GM23248 (cell line): ENCODE results near the gene MARCHF4.

ENCODE experiments used
- EZH2 ChIP-seq: fragments of 200-600 bp; sonication (generic); IDR thresholded peaks from 2 replicates; pipeline ENCODE4 v1.6.1; 2018; ENCODE audit warnings: antibody characterized with exemption, mild to moderate bottlenecking; ENCODE audit not compliant: insufficient read depth, poor library complexity, severe bottlenecking
- EZH2phosphoT487 ChIP-seq: fragments of 200-600 bp; sonication (generic); IDR thresholded peaks from 2 replicates; pipeline ENCODE4 v1.6.1; 2018; ENCODE audit warnings: antibody characterized with exemption, moderate library complexity, mild to moderate bottlenecking, low read depth; ENCODE audit not compliant: insufficient read depth

DNA sequence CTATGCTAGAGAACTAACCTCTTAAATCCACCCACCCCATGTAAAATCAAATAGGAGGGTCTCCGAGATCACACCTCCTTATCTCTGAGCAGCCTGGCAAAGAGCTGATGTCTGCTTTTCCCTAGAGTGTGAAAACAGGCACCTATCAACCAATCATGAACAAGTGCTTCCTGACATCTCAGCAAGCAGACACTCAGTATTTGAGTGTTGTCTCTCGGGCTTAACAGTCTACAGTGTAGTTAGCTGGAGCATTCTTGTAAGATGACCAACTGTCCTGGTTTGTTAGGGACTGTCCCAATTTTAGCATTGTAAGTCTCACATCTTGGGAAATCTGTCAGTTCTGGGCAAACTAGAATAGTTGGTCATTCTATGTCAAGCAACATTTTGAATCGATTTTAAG, 26.4 kb downstream of the MARCHF4 start:
- no peak for TF ChIP-seq EZH2
- no peak for TF ChIP-seq EZH2phosphoT487
